SKM-1 (cell line): ENCODE measurements around the gene IL4R.
A peak's percentile ranks its signal among the peaks of the same experiment; 100 is the strongest.
"Not testable (repeated sequence)": the region's sequence is repeated elsewhere in the genome, so short reads cannot be mapped to it uniquely, and the experiment has no call there.

Source experiments
- DNase-seq: peaks from one replicate; lab custom pipeline; 2025; ENCODE audit not compliant: unreplicated experiment; lab: John Stamatoyannopoulos, UW

Gene IL4R

DNA sequence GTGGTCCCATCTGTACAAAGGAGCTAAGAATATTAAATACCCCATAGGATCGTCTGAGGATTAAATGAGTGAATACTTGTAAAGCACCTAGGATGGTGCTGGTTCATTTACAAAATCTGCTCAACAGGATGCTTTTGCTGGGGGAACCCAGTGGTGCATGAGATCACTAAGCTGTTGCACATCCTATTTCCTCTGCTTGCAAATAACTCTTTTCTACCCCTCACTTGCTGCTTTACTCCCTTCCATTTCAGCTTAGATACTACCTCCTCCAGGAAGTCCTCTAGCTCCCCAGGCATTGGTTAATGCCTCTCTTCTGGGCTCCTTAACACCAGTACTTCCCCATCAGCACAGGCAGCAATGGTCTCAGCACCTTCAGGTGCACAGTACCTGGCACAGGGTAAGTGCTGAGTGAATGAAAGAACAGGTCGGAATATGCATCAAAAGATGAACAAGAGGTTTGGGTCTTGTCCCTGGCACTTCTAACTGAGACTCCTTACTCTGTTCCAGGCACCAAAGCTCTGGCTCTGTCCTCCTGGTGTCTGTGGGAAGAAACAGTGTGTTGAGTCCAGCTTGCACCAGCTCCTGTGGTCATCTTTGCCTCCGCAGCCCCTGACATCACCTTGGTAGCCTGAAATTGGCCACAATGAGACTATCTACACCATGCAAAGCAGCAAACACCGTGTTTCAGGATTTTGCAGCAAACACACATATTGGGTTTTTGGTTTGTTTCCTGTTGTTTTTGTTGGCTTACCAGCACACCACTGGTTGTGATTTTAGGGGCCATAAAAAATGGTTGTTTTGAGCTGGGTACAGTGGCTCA, 64.1 kb downstream of the IL4R start:
- DNase-seq, result peak; percentile 16

DNA sequence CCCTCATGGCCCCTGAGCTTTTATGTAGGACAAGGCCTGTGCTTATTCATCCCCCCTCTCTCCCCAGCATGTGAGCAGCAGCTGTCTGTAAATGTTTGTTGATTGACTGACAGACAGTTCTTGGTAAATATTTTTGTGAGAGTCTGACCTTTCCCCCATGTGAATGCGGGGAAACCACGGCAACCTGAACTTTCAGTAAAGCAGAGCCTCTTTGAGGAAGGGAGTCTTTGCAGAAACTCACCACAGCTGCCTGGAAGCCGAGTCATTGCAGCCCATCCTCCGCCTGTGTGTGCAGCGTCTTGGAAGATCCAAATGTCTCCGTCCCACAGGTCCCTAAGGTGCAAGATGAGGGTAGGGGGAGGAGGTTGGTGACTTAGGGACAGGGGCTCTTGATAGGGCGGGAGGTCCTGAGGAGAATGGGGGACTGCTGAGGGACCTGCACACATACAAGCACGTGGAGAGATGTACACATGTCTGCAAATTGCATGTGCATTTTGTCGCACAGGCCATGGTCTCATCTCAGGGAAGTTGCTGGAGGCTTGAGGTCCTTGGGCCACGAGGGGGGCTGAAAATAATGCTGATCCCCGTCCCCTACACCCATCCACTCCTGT, 65.2 kb downstream of the IL4R start:
- no peak for DNase-seq

DNA sequence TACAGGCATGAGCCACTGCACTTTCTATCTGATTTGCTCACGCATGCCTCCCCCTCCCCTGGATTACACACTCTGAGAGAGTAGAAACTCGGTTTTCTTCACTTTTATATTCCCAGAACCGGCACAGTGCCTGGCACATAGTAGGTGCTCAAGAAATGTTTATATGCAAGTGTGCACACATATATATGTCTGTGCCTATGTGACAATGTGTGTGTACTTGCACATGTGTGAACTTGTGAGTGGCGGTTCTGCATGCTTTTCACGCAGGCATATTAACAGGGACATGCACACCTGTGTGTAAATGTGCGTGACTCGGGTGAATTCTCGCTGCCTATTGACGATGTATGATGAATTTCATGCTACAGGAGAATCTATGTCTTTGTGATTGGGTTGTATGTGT, 66.1 kb downstream of the IL4R start:
- no peak for DNase-seq

- DNase-seq, result no peak
Measured at GRCh38 chr16:27381236-27381635, 67.5 kb downstream of the IL4R start.

GRCh38 chr16:27381974-27382855, 68.4 kb downstream of the IL4R start:
- DNase-seq, result no peak

GRCh38 chr16:27383556-27384243, 69.9 kb downstream of the IL4R start:
- DNase-seq, result peak; percentile 63

- DNase-seq, result no peak
Measured at GRCh38 chr16:27384425-27384824, 70.7 kb downstream of the IL4R start.

GRCh38 chr16:27385398-27385797, 71.6 kb downstream of the IL4R start:
- DNase-seq, result no peak

DNA sequence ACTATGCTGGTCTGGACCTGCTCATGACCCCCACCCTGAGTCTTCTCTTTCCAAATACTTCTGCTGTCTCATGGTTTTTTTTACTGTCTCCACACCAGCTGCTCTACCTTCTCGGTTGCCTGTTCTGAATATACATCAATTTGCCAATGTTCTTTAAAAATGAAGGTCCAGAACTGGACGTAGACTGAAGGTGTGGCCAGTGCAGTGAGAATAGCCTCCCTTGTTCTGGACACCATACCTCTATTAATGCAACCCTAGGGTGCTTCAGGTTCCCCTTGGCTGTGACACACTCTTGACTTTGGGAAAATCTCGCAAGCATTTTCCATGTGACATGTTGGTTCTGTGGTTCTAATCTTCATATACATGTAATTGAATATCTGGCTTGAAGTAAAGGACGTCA, 72.9 kb downstream of the IL4R start:
- DNase-seq, result no peak

DNA sequence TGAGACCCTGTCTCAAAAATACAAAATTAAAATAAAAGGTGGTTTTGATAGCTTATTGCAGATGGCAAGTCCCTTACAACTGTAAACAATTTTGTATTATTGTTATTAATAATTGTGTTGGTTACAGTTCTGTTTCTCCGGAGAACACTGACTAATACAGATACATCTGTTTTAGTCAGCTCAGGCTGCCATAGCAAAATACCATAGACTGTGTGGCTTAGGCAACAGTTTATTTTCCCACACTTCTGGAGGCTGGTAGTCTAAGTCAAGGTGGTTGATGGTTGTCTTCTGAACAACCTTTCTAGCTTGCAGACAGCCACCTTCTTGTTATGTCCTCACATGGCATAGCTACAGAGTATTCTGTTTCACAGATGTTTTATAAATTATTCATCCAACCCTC, 74.0 kb downstream of the IL4R start:
- no peak for DNase-seq

- no peak for DNase-seq
Measured at GRCh38 chr16:27389272-27389961, 75.6 kb downstream of the IL4R start.

DNA sequence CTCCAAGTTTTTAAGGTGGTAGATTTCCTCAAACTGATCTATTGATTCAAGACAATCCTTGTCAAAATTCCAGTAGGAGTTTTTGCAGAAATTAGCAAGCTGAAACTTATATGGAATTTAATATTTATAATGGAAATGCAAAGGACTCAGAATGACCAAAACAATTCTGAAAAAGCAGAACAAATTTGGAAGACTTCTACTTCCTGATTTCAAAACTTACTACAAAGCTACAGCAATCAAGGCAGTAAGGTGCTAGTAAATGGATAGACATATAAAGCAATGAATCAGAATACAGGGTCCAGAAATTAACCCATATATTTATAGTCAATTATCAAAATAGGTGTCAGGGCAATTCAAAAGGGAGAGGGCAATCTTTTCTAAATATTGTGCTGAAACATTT, 76.4 kb downstream of the IL4R start:
- peak; percentile 62 for DNase-seq

GRCh38 chr16:27392671-27393070, 78.9 kb downstream of the IL4R start:
- DNase-seq, result no peak

- no peak for DNase-seq
Measured at GRCh38 chr16:27394516-27394915, 80.7 kb downstream of the IL4R start.

DNA sequence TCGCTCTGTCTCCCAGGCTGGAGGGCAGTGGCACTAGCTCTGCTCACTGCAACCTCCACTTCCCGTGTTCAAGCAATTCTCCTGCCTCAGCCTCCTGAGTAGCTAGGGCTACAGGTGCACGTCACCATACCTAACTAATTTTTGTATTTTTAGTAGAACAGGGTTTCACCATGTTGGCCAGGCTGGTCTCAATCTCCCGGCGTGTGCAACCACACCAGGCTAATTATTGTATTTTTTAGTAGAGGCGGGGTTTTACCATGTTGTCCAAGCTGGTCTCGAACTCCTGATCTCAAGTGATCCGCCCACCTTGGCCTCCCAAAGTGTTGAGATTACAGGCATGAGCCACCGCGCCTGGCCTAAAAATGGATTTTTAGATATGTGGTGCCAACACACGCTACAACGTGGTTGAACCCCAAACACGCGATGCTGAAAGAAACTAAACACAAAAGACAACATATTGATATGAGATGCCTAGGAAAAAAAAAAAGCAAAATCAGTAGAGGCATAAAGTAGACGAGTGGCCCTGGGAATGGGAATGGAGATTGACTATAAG, 84.6 kb downstream of the IL4R start:
- not testable (repeated sequence) for DNase-seq

DNA sequence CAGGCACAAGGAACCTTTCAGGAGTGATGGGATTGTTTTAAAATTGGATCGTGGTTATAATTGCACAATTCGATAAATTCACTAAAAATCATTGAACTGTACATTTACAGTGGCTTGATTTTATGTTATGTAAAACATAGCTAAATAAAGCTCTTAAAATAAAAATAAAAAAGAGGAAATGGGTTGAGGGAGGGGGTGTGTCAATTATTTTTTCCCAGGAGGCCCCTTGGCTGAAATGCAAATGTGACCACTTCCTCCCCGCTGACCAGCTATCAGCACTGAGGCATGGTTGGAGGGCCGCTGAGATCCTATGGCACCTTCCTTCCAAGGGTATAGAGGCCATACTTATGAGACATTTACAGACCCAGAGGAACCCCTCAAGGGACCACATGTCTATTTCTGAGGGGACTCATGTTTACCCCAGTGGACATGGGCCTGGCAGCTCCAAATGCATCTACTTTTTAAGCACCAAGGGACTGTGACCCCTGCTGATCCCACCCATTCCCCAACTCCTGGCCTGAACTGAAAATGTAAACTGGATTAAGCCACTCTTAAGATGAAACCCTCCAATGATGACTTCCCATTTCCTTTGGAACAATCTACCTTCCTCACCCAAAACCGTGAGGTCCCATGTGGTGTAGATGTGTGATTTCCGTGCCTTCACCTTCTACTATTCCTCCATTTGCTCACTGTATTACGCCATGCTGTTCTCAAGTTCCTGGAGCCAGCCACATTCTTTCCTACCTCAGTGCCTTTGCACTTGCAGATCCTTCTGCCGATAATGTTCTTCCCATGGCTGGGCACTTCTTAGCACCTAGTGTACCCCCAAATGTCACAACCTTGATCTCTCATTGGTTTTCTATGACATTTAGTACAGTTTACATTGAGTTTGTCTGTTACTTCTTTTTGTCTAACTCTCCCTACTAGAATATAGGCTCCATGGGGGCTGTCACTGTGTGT, 85.4 kb downstream of the IL4R start:
- peak; percentile 61 for DNase-seq

DNA sequence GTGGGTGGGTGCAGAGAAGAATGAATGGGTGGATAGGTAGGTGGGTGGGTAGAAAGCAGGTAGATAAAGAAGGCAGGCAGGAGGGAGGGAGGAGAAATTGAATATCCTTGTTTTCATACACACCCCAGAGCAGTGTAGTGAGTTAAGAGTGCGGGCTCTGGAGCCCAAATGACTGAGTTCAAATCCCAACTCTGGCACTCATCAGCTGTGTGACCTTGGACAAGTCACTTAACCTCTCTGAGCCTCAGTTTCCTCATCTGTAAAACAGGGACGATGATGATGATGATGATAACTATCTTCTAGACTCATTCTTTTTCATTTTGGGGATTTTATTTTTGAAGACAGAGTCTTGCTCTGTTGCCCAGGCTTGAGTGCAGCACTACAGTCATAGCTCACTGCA, 86.2 kb downstream of the IL4R start:
- no peak for DNase-seq

- DNase-seq, result peak; percentile 17
Measured at GRCh38 chr16:27400751-27401620, 87.2 kb downstream of the IL4R start.
